ENCODE measurements around the gene PDCD2.

DNA sequence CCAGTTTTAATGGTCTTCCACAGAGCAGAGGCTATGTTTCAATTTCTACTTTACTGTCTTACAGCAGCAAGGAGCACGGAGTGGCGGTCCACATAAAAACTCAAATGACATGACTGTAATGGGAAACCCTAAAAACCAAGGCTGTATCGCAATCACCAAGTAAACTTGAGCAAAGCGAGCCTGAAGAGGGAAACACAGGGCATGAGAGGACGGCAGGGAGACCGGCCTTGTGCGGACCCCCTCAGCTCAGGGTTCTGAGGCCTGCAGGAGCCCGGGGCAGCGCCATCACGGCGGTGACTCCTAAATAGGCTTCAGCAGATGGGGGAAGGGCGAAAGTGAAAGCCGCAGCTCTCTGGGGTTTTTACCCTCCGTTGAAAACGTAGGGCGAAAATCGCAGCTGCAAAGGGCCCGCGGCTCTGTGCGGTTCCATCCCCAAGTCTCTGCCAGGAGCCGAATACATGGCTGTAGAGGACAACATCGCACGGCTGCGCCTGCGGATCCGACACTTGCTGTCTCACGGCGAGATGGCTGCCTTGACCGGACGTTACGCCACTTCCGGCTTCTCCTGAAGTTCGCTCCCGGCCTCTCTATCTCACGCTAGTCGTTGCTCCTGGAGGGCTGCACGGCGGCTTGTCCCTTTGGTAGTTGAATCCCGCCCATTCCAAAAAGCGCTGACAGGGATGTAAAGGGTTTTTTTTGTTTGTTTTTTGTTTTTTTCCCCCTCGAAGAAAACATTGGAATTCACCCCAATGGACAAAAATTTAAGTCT, 31.5 kb downstream of the PDCD2 start, which contains the start of gene PSMB1:
- no peak for TF ChIP-seq CTCF (IDR thresholded peaks at IDR 0.05)
- no peak for TF ChIP-seq ZFX (IDR thresholded peaks at IDR 0.05; ENCODE audit: borderline replicate concordance)
